ENCODE data around the gene C6orf120. TPM values are rescaled to one million over a fixed set of nuclear protein-coding genes. Genes with fewer than 3 reads are reported as not detected.
"Not testable (repeated sequence)": the region's sequence is repeated elsewhere in the genome, so short reads cannot be mapped to it uniquely, and the experiment has no call there.

Gene C6orf120
- total RNA-seq, 2 donors from 2014 or later, result 12.2 to 21.3 TPM

DNA sequence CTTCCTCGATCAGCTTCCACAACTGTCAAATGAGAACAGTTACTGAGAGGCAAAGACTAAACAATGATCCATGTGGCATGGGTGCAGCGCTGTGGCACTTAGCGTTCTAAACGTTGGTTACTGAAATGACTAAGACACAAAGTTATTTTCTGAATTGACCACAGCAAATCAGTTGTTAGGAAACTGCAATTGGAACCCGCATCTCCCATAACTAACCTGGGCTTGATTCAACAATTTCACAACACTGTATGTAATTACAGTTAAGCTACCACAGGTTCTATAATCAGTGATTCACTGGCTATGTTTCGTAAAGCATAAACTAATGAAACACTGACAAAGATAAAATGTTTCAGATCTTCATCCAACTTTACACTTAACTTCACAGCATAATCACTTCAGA, 12.6 kb upstream of the C6orf120 start:
- Histone ChIP-seq H3K9me3 (no peaks in the 10 kb centered on the region), H3K27me3 (no peaks in the 10 kb centered on the region), H3K36me3 (replicated peaks in 1 of 2; ENCODE audit: insufficient read depth in 1 of 2, low read depth in 2 of 2) (no peaks in the 10 kb centered on the region), H3K4me3 (no peak overlapping the region), H3K4me1 (no peaks in the 10 kb centered on the region), H3K27ac (no peak overlapping the region)
- ATAC-seq (no peak), DNase-seq (no peak)
- intact Hi-C loops (cut with DNase I), result no loop called here
- TF ChIP-seq CTCF (IDR thresholded peaks at IDR 0.05) (no peak), POLR2A (IDR thresholded peaks at IDR 0.05) (no peak)
- WGBS, 2 donors, result 93 to 96% methylated on average over 6 of the region's 6 CpGs

- intact Hi-C loops (cut with DNase I), result no loop called here
- Histone ChIP-seq H3K9me3 (no peaks in the 10 kb centered on the region), H3K36me3 (replicated peaks in 1 of 2; ENCODE audit: insufficient read depth in 1 of 2, low read depth in 2 of 2) (no peaks in the 10 kb centered on the region), H3K27me3 (no peaks in the 10 kb centered on the region), H3K27ac (no peak overlapping the region), H3K4me1 (no peaks in the 10 kb centered on the region), H3K4me3 (no peak overlapping the region)
- DNase-seq (no peak), ATAC-seq (no peak)
- TF ChIP-seq CTCF (IDR thresholded peaks at IDR 0.05), result no peak
- TF ChIP-seq POLR2A (IDR thresholded peaks at IDR 0.05), result no peak
- 91 to 100% methylated on average over 2 of the region's 2 CpGs for WGBS, 2 donors
Measured at GRCh38 chr6:169691260-169691659, 10.7 kb upstream of the C6orf120 start.

DNA sequence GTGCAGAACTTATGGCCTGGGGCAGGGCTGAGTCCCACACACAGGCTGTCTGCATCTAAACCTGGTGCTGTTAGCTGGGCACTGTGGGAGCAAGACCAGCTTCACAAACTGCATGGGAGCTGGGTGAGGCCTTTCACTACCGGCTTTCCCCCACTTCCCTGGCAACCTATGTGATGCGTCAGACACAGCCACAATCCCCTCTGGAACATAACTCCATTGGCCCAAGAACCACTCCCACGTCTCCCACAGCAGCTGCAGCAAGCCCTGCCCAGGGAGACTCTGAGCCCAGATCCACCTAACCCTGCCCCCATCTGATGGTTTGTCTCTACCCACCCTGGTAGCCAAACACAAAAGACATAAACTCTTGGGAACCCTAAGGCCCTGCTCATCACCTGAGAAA, 9.4 kb upstream of the C6orf120 start:
- ATAC-seq (no peak), DNase-seq (no peak)
- 91 to 92% methylated on average over 3 of the region's 3 CpGs for WGBS, 2 donors
- no peaks in the 10 kb centered on the region for H3K36me3 ChIP-seq (replicated peaks in 1 of 2; ENCODE audit: insufficient read depth in 1 of 2, low read depth in 2 of 2)
- no peak overlapping the region for H3K4me3 ChIP-seq
- no peaks in the 10 kb centered on the region for H3K4me1 ChIP-seq
- H3K27me3 ChIP-seq, result no peaks in the 10 kb centered on the region
- H3K9me3 ChIP-seq, result no peaks in the 10 kb centered on the region
- no peak for TF ChIP-seq POLR2A (IDR thresholded peaks at IDR 0.05)
- no peak for TF ChIP-seq CTCF (IDR thresholded peaks at IDR 0.05)
- H3K27ac ChIP-seq, result no peak overlapping the region
- intact Hi-C loops (cut with DNase I), result no loop called here

DNA sequence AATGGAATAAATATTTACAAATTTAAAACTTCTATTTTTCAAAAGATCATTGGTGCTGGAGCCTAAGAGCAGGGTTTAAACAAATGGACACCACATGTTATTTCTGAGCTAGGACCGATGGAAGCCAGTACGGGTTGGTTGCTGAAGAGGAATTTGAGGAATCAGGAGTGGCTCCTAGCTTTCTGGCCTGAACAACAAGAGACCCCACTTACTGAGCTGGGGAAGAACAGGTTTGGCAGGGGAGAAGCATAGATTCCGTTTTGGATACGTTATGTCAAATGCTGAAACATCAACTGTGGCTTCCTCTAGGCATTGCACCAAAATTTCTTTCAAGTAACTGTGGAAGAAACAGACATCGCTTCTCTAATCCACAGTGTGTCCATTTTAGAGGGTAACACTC, 6.8 kb upstream of the C6orf120 start:
- intact Hi-C loops (cut with DNase I), result no loop called here
- H3K27ac ChIP-seq, result no peak overlapping the region
- ATAC-seq (no peak), DNase-seq (no peak)
- H3K4me3 ChIP-seq, result no peak overlapping the region
- H3K27me3 ChIP-seq, result no peaks in the 10 kb centered on the region
- H3K4me1 ChIP-seq, result no peaks in the 10 kb centered on the region
- no peaks in the 10 kb centered on the region for H3K36me3 ChIP-seq (replicated peaks in 1 of 2; ENCODE audit: insufficient read depth in 1 of 2, low read depth in 2 of 2)
- H3K9me3 ChIP-seq, result no peaks in the 10 kb centered on the region
- WGBS, 2 donors, result 91 to 96% methylated on average over 5 of the region's 5 CpGs
- TF ChIP-seq POLR2A (IDR thresholded peaks at IDR 0.05) (no peak), CTCF (IDR thresholded peaks at IDR 0.05) (no peak)

GRCh38 chr6:169697115-169697514, 4.8 kb upstream of the C6orf120 start:
- peak in 1 of 4 donors; percentile 19 for DNase-seq
- intact Hi-C loops (cut with DNase I); H3K4me3 ChIP-seq; H3K36me3 ChIP-seq (replicated peaks in 1 of 2; ENCODE audit: insufficient read depth in 1 of 2, low read depth in 2 of 2); H3K9me3 ChIP-seq; H3K27me3 ChIP-seq; H3K4me1 ChIP-seq; H3K27ac ChIP-seq; ATAC-seq: not testable (repeated sequence)
- 76 to 91% methylated on average over 10 of the region's 10 CpGs for WGBS, 2 donors
- peak in 1 of 7 experiments; percentile 15 for TF ChIP-seq CTCF (IDR thresholded peaks at IDR 0.05)
